Upper lobe of right lung (tissue), 1 donor: ENCODE data around the gene SPATA13. TPM values are rescaled to one million over a fixed set of nuclear protein-coding genes. Genes with fewer than 3 reads are reported as not detected.

Experiments
- ATAC-seq: fragments of 200-7000 bp; cut with Tn5 transposase; one replicate; pipeline ENCODE4 v1.9.1; 2020; ENCODE audit warnings: mild to moderate bottlenecking, moderate library complexity
- DNase-seq: peaks from one replicate; pipeline ENCODE4 v3.0.0-alpha.2; 2020
- H3K27ac ChIP-seq: fragments of 200-600 bp; one replicate; pipeline ENCODE4 v1.8.0; 2022
- H3K27me3 ChIP-seq: fragments of 200-600 bp; one replicate; pipeline ENCODE4 v1.8.0; 2022; ENCODE audit warnings: mild to moderate bottlenecking
- H3K36me3 ChIP-seq: fragments of 200-600 bp; one replicate; pipeline ENCODE4 v1.8.0; 2022
- H3K4me1 ChIP-seq: fragments of 200-600 bp; one replicate; pipeline ENCODE4 v1.8.0; 2022
- H3K4me3 ChIP-seq: fragments of 200-600 bp; one replicate; pipeline ENCODE4 v1.8.0; 2022; ENCODE audit warnings: mild to moderate bottlenecking
- H3K9me3 ChIP-seq: fragments of 200-600 bp; one replicate; pipeline ENCODE4 v1.8.0; 2022
- intact Hi-C: fragments of 100-400 bp; cut with DNase I; formaldehyde crosslinking; loops from one replicate; pipeline ENCODE4 v1.11.0; 2022
- total RNA-seq: library from RNA; stranded (reverse); fragmentation: NEBNext Ultra II Directional; extraction: Animal tissue kit (Norgen Biotek cat#: 25700); gene quantifications from one replicate; pipeline ENCODE4 v1.2.1, GENCODE V29; 2021
- TF ChIP-seq, protein P1 (sequence below): fragments of 200-600 bp; IDR thresholded peaks from one replicate; pipeline ENCODE4 v1.8.0; 2022; ENCODE audit warnings: antibody characterized with exemption
- donor health status: DM: no; HTN: yes; CAD: no; lungs with severe emphysema.

Gene SPATA13
- total RNA-seq, 1 donor from 2014 or later: 34.4 TPM

DNA sequence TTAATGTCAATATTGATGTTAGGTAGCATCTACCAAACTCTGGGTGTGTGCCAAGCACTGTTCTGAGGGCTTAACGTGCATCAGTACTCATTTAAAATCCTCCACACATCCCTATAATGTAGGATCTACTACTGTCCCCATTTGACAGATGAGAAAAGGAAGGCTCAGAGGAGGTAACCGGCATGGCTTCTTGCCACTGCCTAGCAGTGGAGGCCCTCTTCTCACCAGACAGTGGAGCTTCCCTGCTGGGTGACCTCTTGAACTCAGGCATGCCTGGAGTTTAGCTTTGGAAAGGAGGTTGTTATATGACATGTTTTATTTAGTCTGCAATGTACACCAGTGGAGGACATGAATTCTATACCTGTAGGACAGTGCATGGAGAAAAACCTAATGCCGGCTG, 2.1 kb downstream of the SPATA13 start:
- no peak for DNase-seq
- H3K4me3 ChIP-seq: peak overlapping the region; percentile 78
- no peaks in the 10 kb centered on the region for H3K9me3 ChIP-seq
- H3K27ac ChIP-seq: no peak overlapping the region
- H3K36me3 ChIP-seq: no peaks in the 10 kb centered on the region
- intact Hi-C loops: no loop called here
- H3K4me1 ChIP-seq: peaks cover 27% of the 10 kb centered on the region
- TF ChIP-seq, protein P1, sequence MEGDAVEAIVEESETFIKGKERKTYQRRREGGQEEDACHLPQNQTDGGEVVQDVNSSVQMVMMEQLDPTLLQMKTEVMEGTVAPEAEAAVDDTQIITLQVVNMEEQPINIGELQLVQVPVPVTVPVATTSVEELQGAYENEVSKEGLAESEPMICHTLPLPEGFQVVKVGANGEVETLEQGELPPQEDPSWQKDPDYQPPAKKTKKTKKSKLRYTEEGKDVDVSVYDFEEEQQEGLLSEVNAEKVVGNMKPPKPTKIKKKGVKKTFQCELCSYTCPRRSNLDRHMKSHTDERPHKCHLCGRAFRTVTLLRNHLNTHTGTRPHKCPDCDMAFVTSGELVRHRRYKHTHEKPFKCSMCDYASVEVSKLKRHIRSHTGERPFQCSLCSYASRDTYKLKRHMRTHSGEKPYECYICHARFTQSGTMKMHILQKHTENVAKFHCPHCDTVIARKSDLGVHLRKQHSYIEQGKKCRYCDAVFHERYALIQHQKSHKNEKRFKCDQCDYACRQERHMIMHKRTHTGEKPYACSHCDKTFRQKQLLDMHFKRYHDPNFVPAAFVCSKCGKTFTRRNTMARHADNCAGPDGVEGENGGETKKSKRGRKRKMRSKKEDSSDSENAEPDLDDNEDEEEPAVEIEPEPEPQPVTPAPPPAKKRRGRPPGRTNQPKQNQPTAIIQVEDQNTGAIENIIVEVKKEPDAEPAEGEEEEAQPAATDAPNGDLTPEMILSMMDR: no peak
- ATAC-seq: no peak
- H3K27me3 ChIP-seq: no peaks in the 10 kb centered on the region

DNA sequence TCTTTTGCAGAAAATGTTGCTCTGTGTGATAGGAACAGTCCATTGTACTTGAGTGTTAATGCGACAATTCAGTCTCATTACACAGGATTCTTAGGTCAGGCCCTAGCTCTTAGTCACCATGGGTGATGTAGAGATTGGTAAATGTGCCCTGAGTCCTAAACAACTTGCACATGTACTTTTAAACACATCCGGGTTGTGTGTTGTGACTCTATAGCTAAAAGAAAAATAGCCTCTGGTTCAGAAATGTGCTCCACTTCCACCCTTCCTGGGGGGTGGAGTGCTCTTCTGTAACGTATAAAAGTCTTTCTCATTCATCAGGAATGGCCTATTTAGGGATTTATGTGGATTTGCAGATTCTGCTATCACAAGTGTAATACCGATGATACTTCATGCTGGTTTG, 5.2 kb downstream of the SPATA13 start:
- no peaks in the 10 kb centered on the region for H3K27me3 ChIP-seq
- H3K4me1 ChIP-seq: peaks cover 22% of the 10 kb centered on the region
- H3K4me3 ChIP-seq: no peak overlapping the region
- intact Hi-C loops: no loop called here
- DNase-seq (no peak), ATAC-seq (no peak)
- TF ChIP-seq, protein P1: no peak
- H3K36me3 ChIP-seq: no peaks in the 10 kb centered on the region
- H3K9me3 ChIP-seq: no peaks in the 10 kb centered on the region
- no peak overlapping the region for H3K27ac ChIP-seq

DNA sequence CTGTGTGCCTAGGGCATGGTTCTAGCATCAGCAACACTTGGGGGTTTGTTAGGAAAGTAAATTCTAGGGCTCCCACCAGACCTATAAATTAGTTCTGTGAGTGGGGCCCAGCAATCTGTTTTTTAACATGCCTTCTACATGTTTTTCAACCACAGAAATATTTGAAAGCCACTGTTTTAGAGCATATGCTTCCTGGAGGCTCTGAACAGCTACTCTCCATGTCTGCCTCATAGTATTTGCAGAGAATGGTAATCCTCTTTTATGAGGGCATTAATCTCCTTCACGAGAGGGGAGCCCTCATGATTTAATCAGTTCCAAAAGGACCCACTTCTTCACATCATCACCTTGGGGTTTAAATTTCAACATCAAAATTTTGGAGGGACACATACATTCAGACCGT, 6.0 kb downstream of the SPATA13 start:
- Histone ChIP-seq H3K9me3 (no peaks in the 10 kb centered on the region), H3K27ac (no peak overlapping the region), H3K4me3 (no peak overlapping the region), H3K27me3 (no peaks in the 10 kb centered on the region), H3K36me3 (no peaks in the 10 kb centered on the region), H3K4me1 (peaks cover 15% of the 10 kb centered on the region)
- intact Hi-C loops: no loop called here
- ATAC-seq (no peak), DNase-seq (no peak)
- TF ChIP-seq, protein P1: no peak

DNA sequence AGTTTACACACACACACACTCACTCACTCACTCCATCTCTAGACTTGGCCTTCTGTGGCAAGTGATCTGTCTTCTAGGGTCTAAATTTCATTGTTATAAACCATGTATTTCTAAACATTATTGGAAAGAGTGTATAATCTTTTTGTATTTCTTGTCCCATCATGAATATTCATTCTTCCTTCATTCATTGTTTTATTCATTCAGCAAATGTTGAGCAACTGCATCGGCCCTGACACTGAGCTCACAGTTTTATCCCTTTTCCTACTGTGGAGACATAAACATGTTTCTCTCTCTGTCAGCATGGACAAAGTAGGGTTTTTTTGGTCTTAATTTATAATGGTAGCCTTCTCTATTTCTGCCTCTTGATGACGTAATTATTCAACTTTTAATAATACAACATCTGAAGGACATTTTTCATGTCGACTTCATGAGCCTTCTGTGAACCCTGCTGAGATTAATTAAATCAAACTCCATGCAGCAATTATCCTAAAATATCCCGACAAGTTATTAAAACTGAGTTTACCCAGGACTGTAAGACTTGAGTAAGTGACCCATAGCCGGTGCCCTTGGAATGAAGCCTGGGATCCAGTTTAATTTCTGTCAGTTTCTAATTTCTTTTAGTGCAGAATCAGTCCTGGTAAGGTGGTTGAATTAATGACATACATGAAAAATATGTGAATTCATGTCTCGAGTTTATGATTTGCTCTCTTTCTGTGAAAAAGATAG, 7.3 kb downstream of the SPATA13 start:
- Histone ChIP-seq H3K9me3 (no peaks in the 10 kb centered on the region), H3K27ac (no peak overlapping the region), H3K36me3 (no peaks in the 10 kb centered on the region), H3K27me3 (no peaks in the 10 kb centered on the region), H3K4me3 (no peak overlapping the region), H3K4me1 (peaks cover 5% of the 10 kb centered on the region)
- no peak for DNase-seq
- intact Hi-C loops: no loop called here
- TF ChIP-seq, protein P1: no peak
- no peak for ATAC-seq

DNA sequence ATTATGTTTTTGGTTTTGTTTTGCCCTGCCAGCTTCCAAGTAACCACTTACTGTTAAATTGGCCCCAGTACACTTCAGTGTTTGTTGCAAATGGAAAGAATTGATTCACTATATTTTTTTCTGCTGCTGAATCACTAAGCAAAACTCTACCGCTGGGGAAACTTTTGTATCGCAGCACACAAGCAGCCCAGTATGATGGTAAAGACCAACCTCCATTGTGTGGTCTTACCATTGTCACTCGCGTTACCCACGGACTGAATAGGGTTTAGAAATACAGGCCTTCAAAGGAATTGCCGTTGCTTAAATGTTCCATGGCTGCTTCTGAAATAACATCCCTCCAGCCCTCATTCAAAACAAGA, 7.9 kb downstream of the SPATA13 start:
- no peaks in the 10 kb centered on the region for H3K36me3 ChIP-seq
- no peak overlapping the region for H3K27ac ChIP-seq
- H3K27me3 ChIP-seq: no peaks in the 10 kb centered on the region
- H3K4me1 ChIP-seq: no peaks in the 10 kb centered on the region
- ATAC-seq (no peak), DNase-seq (no peak)
- intact Hi-C loops: no loop called here
- H3K4me3 ChIP-seq: no peak overlapping the region
- H3K9me3 ChIP-seq: no peaks in the 10 kb centered on the region
- TF ChIP-seq, protein P1: no peak

DNA sequence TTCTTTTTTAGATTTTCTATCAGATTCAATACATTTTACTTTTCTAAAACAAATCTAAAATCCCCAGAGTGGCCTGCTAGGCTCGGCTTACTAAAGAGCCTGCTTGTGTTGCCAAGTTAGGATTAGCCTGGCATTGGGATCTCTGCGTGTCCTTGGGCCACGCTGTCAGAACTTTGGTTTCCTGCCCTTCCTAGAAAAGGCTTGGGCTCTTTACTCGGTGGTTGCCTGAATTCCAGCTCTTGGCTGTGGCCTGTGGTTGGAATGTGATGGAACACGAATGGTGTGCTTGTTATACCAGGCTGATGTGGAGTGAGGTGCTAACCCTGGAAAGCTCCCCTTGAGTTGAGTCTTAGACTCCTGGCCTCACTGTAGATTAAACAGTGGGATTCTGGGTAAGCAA, 8.5 kb downstream of the SPATA13 start:
- Histone ChIP-seq H3K9me3 (no peaks in the 10 kb centered on the region), H3K4me3 (no peak overlapping the region), H3K36me3 (no peaks in the 10 kb centered on the region), H3K27me3 (no peaks in the 10 kb centered on the region), H3K4me1 (no peaks in the 10 kb centered on the region), H3K27ac (no peak overlapping the region)
- ATAC-seq: no peak
- DNase-seq: no peak
- intact Hi-C loops: no loop called here
- TF ChIP-seq, protein P1: no peak
